Suprapubic skin (tissue), 4 donors: ENCODE data around the gene FAM83G. TPM values are rescaled to one million over a fixed set of nuclear protein-coding genes. Genes with fewer than 3 reads are reported as not detected.

ENCODE experiments used
- DNase-seq, 2 donors: peaks; one replicate each; pipeline ENCODE4 v3.0.0-alpha.2; 2019; ENCODE audit warnings: low spot score in 2 of 2
- H3K27ac ChIP-seq: fragments of 200-600 bp; sonication (generic); one replicate; pipeline ENCODE4 v1.5.1; 2019
- H3K27me3 ChIP-seq: fragments of 200-600 bp; sonication (generic); one replicate; pipeline ENCODE4 v1.5.1; 2019
- H3K36me3 ChIP-seq: fragments of 200-600 bp; sonication (generic); one replicate; pipeline ENCODE4 v1.5.1; 2019
- H3K4me1 ChIP-seq: fragments of 200-600 bp; sonication (generic); one replicate; pipeline ENCODE4 v1.5.1; 2019
- H3K4me3 ChIP-seq: fragments of 200-600 bp; sonication (generic); one replicate; pipeline ENCODE4 v1.5.1; 2019; ENCODE audit warnings: mild to moderate bottlenecking
- H3K9me3 ChIP-seq: fragments of 200-600 bp; sonication (generic); one replicate; pipeline ENCODE4 v1.5.1; 2019
- EP300 ChIP-seq: sonication (generic); formaldehyde crosslinking; IDR thresholded peaks from one replicate; pipeline ENCODE4 v1.6.1; 2017; ENCODE audit warnings: antibody characterized with exemption
- POLR2A ChIP-seq, 2 donors: fragments of 450-650 bp; IDR thresholded peaks; one replicate each; pipeline ENCODE4 v1.6.1; 2017; ENCODE audit warnings: antibody characterized with exemption in 2 of 2, mild to moderate bottlenecking in 2 of 2, moderate library complexity in 2 of 2
- POLR2AphosphoS5 ChIP-seq, 3 donors: sonication (generic); formaldehyde crosslinking; IDR thresholded peaks; one replicate each; pipeline ENCODE4 v1.6.1; 2017; ENCODE audit warnings: antibody characterized with exemption in 3 of 3
- WGBS: methylation state at CpG from one replicate; pipeline ENCODE4 v1.1.5; 2018; 5-methylcytosine and 5-hydroxymethylcytosine counted together
- total RNA-seq, 4 donors: library from RNA; depleted of rRNA; stranded (reverse); fragments of >200 nt; gene quantifications; one replicate each; pipeline ENCODE4 v1.1.0, GENCODE V29; 2016
- TF ChIP-seq, protein P1 (sequence below), 2 donors: fragments of 200-600 bp in 1 of 2; fragments of 450-650 bp in 1 of 2; sonication (generic) in 1 of 2; IDR thresholded peaks; one replicate each; pipeline ENCODE4 v1.5.1; 2016 to 2019; ENCODE audit warnings: antibody characterized with exemption in 2 of 2, mild to moderate bottlenecking in 1 of 2, moderate library complexity in 1 of 2

The FAM83G gene
- total RNA-seq, 4 donors from 2014 or later: 205 to 261 (median 210) TPM

DNA sequence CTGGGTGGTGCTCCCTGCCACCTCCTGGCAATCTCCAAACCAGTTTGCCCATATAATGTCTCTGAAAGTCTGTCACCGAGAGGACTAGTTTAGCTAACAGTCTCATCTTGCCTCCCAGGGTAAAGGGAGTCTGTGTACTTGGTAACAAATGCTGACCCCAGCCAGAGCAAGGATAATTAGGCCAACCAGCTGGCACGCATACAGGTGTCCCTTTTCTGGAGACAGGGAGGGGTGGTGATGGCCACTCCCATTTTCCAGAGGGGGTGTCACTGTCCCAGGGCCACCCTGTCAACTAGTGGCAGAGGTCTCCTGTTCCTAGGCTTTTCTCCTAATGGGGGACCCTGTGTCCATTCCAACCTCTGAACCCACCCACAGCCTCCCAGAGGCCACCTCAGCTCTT is 8.1 kb downstream of the FAM83G start:
- H3K27me3 ChIP-seq: no peaks in the 10 kb centered on the region
- H3K36me3 ChIP-seq: no peaks in the 10 kb centered on the region
- no peak overlapping the region for H3K4me3 ChIP-seq
- peaks cover 68% of the 10 kb centered on the region for H3K4me1 ChIP-seq
- DNase-seq: no peak
- 80% methylated on average over 1 of the region's 2 CpGs for WGBS
- H3K27ac ChIP-seq: no peak overlapping the region
- no peaks in the 10 kb centered on the region for H3K9me3 ChIP-seq
- TF ChIP-seq, protein P1, sequence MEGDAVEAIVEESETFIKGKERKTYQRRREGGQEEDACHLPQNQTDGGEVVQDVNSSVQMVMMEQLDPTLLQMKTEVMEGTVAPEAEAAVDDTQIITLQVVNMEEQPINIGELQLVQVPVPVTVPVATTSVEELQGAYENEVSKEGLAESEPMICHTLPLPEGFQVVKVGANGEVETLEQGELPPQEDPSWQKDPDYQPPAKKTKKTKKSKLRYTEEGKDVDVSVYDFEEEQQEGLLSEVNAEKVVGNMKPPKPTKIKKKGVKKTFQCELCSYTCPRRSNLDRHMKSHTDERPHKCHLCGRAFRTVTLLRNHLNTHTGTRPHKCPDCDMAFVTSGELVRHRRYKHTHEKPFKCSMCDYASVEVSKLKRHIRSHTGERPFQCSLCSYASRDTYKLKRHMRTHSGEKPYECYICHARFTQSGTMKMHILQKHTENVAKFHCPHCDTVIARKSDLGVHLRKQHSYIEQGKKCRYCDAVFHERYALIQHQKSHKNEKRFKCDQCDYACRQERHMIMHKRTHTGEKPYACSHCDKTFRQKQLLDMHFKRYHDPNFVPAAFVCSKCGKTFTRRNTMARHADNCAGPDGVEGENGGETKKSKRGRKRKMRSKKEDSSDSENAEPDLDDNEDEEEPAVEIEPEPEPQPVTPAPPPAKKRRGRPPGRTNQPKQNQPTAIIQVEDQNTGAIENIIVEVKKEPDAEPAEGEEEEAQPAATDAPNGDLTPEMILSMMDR (IDR thresholded peaks at IDR 0.05): no peak
- no peak for TF ChIP-seq POLR2AphosphoS5 (IDR thresholded peaks at IDR 0.05)
- no peak for TF ChIP-seq POLR2A (IDR thresholded peaks at IDR 0.05)
- no peak for TF ChIP-seq EP300

DNA sequence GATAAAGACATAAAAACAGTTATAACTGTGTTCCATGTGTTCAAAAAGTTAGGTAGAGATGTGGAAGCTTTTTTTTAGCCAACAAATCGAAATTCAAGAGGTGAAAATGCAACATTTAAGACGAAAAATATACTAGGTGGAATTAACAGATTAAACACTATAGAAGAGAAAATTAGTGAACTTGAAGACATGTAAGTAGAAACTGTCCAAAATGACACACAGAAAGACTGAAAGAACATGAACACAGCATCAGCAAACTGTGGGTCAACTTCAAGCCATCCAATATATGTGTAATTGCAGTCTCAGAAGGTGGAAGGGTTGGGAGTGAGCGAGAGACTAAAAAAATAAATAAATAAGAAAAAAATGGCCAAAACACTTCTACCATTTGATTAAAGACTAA is 9.3 kb downstream of the FAM83G start:
- H3K27me3 ChIP-seq: no peaks in the 10 kb centered on the region
- H3K36me3 ChIP-seq: no peaks in the 10 kb centered on the region
- no peak overlapping the region for H3K27ac ChIP-seq
- no peak overlapping the region for H3K4me3 ChIP-seq
- H3K4me1 ChIP-seq: peaks cover 72% of the 10 kb centered on the region
- no peak for TF ChIP-seq POLR2A (IDR thresholded peaks at IDR 0.05)
- TF ChIP-seq POLR2AphosphoS5 (IDR thresholded peaks at IDR 0.05): no peak
- TF ChIP-seq EP300: no peak
- WGBS: 89% methylated on average over 3 of the region's 3 CpGs
- no peaks in the 10 kb centered on the region for H3K9me3 ChIP-seq
- no peak for DNase-seq

DNA sequence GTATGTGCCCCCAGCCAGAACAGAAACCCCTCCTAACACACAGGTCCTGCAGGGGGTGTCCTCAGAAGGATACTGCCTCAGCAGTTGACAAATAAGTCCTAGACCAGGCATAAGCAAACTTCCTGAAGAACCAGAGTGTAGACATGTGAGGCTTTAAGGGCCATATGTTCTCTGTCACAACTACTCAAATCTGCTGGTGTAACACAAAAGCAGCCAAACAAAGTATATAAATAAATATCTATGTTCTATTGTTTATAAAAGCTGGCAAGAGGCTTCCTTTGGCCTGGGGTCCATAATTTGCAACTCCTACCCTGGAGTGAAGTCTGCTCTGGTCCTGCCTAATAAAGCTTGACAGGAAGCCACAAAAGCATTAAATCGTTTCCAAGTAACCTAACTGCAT is 9.9 kb downstream of the FAM83G start:
- Histone ChIP-seq H3K27ac (no peak overlapping the region), H3K4me3 (peak overlapping the region; percentile 13), H3K4me1 (peaks cover 72% of the 10 kb centered on the region), H3K27me3 (no peaks in the 10 kb centered on the region), H3K9me3 (no peaks in the 10 kb centered on the region), H3K36me3 (no peaks in the 10 kb centered on the region)
- WGBS: 14% methylated on average over 1 of the region's 1 CpG
- TF ChIP-seq POLR2A (IDR thresholded peaks at IDR 0.05): no peak
- DNase-seq: no peak

DNA sequence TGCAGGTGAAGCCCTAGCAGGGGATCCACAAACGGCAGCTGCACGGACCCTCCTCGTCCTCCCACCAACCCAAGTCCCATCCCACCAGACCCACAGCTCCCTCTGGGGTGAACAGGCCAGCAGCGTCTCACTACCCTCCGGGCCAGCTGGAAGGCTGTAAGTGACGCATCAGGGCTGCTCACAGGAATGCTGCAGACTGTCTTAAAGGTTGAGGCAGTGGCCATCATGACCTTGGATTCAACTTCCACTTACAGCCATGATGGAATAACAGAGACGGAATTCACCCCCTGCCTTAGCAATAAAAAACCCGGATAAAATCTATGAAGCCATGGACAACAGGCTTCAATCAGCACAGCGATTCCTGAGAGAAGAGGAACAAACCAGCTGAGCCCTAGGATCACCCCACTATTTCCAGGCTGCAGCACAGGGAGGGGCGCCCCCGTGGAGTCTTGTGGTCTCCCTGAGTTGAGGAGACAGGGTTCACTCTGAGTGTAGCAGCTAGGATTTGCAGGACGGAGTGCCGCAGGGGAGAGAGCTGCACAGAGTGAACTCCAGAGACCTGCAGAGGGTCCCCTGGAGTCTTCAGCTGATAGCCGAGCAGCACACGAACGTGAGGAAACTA is 10.5 kb downstream of the FAM83G start:
- no peak for TF ChIP-seq POLR2AphosphoS5 (IDR thresholded peaks at IDR 0.05)
- TF ChIP-seq, protein P1 (IDR thresholded peaks at IDR 0.05): no peak
- no peak for TF ChIP-seq POLR2A (IDR thresholded peaks at IDR 0.05)
- no peak for TF ChIP-seq EP300
- no peaks in the 10 kb centered on the region for H3K36me3 ChIP-seq
- peaks cover 72% of the 10 kb centered on the region for H3K4me1 ChIP-seq
- 63% methylated on average over 15 of the region's 16 CpGs for WGBS
- no peaks in the 10 kb centered on the region for H3K9me3 ChIP-seq
- DNase-seq: no peak
- no peaks in the 10 kb centered on the region for H3K27me3 ChIP-seq
- peak overlapping the region; percentile 13 for H3K4me3 ChIP-seq
- H3K27ac ChIP-seq: peak overlapping the region; percentile 4

DNA sequence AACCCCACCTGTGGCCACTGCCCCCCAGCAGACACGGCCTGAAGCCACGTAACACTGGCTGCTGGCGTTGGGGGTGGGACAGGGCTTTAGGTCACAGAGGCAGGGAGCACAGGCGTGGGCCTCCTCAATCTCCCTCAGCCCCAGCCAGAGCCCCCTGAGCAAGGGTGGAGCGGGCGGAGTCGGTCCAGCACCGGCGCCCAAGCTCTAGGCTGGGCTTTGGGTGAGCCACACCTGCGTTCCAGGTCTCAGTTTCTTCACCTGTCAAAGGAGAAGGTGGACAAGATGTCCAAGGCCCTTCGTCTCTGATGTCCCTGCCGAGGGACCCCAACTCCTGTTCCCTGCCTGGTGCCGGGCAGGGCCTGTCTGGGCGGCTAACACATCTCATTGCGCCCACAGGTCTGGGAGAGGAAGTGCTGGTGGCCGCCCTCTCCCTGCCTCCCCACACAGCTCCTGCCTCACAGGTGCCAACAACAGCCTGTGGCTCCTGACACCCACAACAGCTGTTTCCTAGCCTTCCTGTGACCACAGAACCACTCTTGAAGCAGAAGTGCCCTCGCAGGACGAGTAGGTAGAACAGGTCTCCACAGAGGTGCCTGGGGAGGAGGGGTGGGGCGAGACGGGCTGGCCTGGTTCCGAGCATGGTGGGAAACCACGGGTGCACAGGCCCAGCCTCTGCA is 12.0 kb downstream of the FAM83G start:
- no peak for DNase-seq
- peaks cover 71% of the 10 kb centered on the region for H3K4me1 ChIP-seq
- TF ChIP-seq EP300: no peak
- no peak for TF ChIP-seq POLR2A (IDR thresholded peaks at IDR 0.05)
- TF ChIP-seq POLR2AphosphoS5 (IDR thresholded peaks at IDR 0.05): no peak
- TF ChIP-seq, protein P1 (IDR thresholded peaks at IDR 0.05): no peak
- H3K4me3 ChIP-seq: no peak overlapping the region
- no peaks in the 10 kb centered on the region for H3K9me3 ChIP-seq
- no peaks in the 10 kb centered on the region for H3K36me3 ChIP-seq
- WGBS: 56% methylated on average over 7 of the region's 22 CpGs
- peak overlapping the region; percentile 37 for H3K27ac ChIP-seq
- H3K27me3 ChIP-seq: no peaks in the 10 kb centered on the region

DNA sequence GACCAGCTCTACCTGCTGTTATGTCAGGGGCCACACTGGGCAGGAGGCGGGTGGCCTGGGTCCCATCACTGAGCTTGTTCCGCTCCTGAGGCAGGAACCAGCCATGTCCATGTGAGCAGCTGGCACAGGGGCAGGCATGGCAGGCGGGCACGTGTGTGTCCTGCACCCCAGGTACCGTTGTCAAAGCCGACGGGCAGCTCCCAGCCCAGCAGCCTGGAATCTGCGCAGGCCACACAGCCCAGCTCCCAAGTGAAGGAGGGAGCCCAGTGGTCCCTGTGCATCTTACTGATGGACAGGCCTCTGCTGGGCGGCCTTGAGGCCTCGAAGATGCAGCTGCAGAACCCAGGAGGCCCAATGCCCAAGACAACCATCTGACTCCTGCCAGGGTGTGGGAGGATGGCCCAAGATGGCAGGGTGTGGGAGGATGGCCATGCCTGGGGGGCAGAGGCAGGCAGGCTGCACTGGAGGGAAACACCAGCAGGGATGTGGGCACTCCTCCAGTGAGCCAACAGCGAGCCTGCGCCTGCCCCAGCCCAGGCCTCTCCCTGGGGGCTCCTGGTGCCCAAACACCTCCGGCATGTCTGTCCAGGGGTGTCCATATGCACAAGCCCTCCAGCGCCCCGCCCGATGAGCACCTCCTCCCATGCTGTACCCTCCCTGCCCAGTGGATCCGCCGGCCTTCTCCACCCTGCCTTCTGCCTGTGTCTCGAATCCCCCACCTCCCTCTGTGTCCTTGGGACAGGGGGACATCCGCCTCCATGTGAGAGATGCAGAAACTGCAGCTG is 12.8 kb downstream of the FAM83G start:
- Histone ChIP-seq H3K4me1 (peaks cover 80% of the 10 kb centered on the region), H3K9me3 (no peaks in the 10 kb centered on the region), H3K4me3 (no peak overlapping the region), H3K27ac (peak overlapping the region; percentile 37), H3K36me3 (no peaks in the 10 kb centered on the region), H3K27me3 (no peaks in the 10 kb centered on the region)
- WGBS: no CpG with 5 or more reads among the region's 20 CpGs
- no peak for DNase-seq
- no peak for TF ChIP-seq POLR2AphosphoS5 (IDR thresholded peaks at IDR 0.05)
- TF ChIP-seq POLR2A (IDR thresholded peaks at IDR 0.05): no peak
